AG20443 (cell line): ENCODE data around the gene MBP.

Experiments
- DNase-seq: peaks from one replicate; pipeline ENCODE4 v3.0.0; 2012; ENCODE audit warnings: low spot score, mixed read lengths

Gene MBP

GRCh38 chr18:77133835-77134496 lies 1.4 kb upstream of the MBP start:
- DNase-seq, result peak; percentile 37

GRCh38 chr18:77133051-77133834 lies 660 bp upstream of the MBP start:
- no peak for DNase-seq

- peak; percentile 42 for DNase-seq
Measured at GRCh38 chr18:77131652-77132368, 773 bp downstream of the MBP start.

GRCh38 chr18:77131100-77131651 lies 1.4 kb downstream of the MBP start:
- no peak for DNase-seq

GRCh38 chr18:77130229-77131099 lies 2.1 kb downstream of the MBP start:
- DNase-seq, result no peak

- DNase-seq, result peak; percentile 73
Measured at GRCh38 chr18:77129150-77129551, 3.4 kb downstream of the MBP start.

GRCh38 chr18:77127769-77128671 lies 4.6 kb downstream of the MBP start:
- DNase-seq, result peak; percentile 65

GRCh38 chr18:77124452-77124922 lies 8.1 kb downstream of the MBP start:
- DNase-seq, result no peak

- no peak for DNase-seq
Measured at GRCh38 chr18:77123320-77124231, 9.0 kb downstream of the MBP start.

GRCh38 chr18:77121523-77121922 lies 11.1 kb downstream of the MBP start:
- DNase-seq, result no peak

- no peak for DNase-seq
Measured at GRCh38 chr18:77119851-77120491, 12.6 kb downstream of the MBP start.

GRCh38 chr18:77119101-77119850 lies 13.3 kb downstream of the MBP start:
- DNase-seq, result no peak

- DNase-seq, result no peak
Measured at GRCh38 chr18:77118256-77119090, 14.1 kb downstream of the MBP start.

GRCh38 chr18:77116201-77117080 lies 16.1 kb downstream of the MBP start:
- DNase-seq, result no peak

- DNase-seq, result no peak
Measured at GRCh38 chr18:77115192-77115953, 17.2 kb downstream of the MBP start.
